ENCODE data around the gene IKBKE.

GRCh38 chr1:206508956-206509355, 38.7 kb downstream of the IKBKE start:
- TF ChIP-seq POLR2AphosphoS5 (IDR thresholded peaks at IDR 0.05; ENCODE audit: low read depth, low read length) = no peak
- TF ChIP-seq TAF1 (IDR thresholded peaks at IDR 0.05; ENCODE audit: borderline replicate concordance, low read depth, low read length) = no peak
